GM18517 (cell line): ENCODE results near the gene DPP9.
"Not testable (repeated sequence)": the region's sequence is repeated elsewhere in the genome, so short reads cannot be mapped to it uniquely, and the experiment has no call there.

Experiments used
- ATAC-seq: cut with Tn5 transposase; IDR thresholded peaks from one replicate; pipeline ENCODE4 v1.9.1; 2021; ENCODE audit warnings: mild to moderate bottlenecking, moderate library complexity; ENCODE audit not compliant: unreplicated experiment

The DPP9 gene

DNA sequence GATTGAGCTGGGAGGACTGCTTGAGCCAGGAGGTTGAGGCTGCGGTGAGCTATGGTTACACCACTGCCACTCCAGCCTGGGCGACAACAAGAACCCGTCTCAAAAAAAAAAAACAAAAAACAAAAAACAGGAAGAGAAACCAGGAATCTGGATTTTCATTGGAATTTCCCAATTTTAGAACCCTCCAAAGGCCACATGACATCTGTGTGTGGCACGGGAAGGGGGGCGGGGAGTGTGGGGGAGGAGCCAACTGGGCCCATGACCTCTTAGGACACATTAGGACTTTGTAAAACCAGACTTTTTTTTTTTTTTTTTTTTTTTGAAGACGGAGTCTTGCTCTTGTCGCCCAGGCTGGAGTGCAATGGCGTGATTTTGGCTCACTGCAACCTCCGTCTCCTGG, 32.3 kb downstream of the DPP9 start:
- no peak for ATAC-seq

DNA sequence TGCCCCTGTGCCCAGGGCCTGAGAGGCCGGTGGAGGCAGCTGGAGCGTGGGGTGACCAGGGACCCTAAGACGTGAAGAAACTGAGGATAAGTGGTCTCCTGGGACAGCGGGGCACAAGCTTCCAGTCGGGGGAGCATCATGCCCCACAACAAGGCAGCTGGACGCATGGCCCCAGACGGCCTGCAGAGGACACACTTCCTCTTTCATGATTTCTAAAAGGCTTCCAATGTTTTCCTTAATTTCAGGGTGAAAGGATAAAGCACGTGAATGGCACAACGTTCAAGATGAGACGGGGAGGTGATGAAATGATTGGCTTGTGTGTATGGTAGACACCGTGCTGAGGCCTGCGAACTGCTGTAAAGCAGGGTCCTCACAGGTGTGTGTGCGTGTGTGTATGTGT, 33.3 kb downstream of the DPP9 start:
- ATAC-seq: no peak

DNA sequence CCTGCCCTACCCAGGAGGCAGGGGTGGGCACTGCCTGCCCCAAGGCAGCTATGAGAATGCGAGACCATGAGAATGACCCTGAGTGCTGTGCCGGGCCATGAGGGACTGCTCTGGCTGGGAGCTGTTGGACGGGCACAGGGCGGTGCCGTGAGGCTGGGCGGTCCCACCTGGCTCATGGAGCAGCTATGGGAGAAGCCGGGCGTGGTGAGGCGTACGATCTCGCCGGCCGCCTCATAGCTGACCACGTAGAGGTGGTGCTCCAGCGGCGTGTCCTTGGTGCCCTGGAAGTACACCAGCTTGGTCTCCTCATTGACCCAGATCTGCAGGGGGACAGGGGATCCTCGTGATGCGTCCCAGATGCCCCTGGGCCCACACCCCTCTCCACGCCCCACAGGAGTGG, 34.2 kb downstream of the DPP9 start:
- no peak for ATAC-seq

DNA sequence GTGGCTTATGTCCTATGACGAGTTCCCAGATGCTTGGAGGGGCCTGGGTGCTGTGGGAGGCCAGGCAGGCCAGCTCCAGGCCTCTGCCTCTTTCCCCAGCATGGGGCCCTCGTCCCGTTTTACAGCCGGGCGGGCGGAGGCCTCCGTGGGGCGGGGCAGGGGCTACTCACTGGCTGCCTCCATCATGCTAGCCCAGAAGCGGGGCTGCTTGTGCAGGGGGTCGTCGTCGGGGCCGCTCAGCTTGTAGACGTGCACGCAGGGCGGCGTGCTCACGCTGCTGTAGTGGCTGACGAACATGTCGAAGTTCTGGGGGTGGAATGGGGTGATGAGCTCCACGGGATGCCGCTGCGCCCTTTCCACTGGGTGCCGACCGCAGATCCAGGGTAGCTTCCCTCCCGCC, 35.1 kb downstream of the DPP9 start:
- no peak for ATAC-seq

DNA sequence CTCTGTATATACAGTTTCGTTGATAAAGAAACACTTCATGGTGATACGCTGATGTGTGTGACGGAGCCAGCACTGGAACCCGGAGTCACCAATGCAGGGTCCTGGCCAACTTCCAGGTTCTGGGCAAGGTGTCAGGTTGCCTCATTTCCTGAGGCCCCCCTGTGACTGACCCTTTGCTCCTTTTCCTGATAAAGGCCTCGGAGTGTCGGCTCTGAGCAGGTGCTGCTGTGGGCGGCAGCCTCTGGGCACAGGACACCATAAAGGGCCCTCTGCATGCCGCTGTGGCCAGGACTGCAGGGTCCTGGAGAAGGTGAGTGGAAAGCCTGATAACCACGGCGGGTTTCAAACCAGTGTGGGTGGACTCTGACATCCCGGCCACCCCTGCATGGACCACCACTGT, 36.2 kb downstream of the DPP9 start:
- no peak for ATAC-seq

DNA sequence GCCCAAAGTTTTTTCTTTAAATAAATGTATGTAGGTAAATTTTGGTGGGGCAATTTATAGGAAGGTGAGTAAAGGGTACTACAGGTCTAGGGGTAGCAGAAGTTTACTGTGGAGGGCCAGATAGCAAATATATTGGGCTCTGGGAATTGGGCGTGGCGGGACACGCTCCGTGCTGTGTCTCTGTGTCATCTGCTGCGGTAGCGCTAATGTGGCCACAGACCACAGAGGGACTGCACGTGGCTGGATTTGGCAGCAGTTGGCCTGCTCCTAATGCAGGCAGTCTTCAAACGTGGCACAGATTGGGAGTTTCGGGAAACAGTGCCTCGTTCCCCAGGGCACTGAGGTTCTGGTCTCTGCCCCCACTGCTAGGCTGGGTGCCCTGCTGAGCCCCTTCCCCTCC, 36.9 kb downstream of the DPP9 start:
- ATAC-seq: no peak

DNA sequence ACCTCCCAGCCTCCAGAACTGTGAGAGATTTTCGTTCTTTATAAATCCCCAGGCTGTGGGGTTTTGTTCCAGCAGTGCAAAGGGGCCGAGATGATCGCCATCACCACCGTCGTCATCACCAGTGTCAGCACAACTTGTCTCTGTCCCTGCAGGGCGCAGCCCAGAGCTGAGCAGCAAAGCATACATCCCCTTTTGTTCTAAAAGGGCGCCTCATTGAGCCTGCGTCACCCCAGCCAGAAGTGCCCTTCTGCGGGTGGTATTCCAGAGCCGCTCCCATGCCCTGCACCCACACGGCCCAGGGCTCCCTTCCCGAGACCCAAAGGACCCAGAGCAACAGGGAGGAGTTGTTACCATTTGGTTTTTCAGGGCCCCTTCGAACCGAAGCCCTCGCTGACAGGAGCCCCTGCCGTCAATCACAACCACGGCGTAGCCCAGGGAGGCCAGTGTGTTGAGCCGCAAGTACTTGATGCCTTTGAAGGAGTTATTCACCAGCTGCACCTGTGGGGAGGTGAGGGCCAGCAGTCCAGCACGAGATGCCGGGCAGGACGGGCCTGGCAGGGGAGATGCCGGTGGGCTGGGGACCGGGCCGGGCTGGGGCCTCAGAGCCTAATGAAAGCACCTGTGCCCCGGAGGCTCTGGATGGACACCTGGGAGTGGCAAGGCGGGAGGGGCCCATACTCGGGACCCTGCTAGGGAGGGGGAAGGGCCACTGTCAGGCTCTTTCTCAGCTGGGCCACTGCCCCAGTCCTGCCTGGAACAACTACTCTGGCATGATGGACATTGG, 39.1 kb downstream of the DPP9 start:
- ATAC-seq: no peak

DNA sequence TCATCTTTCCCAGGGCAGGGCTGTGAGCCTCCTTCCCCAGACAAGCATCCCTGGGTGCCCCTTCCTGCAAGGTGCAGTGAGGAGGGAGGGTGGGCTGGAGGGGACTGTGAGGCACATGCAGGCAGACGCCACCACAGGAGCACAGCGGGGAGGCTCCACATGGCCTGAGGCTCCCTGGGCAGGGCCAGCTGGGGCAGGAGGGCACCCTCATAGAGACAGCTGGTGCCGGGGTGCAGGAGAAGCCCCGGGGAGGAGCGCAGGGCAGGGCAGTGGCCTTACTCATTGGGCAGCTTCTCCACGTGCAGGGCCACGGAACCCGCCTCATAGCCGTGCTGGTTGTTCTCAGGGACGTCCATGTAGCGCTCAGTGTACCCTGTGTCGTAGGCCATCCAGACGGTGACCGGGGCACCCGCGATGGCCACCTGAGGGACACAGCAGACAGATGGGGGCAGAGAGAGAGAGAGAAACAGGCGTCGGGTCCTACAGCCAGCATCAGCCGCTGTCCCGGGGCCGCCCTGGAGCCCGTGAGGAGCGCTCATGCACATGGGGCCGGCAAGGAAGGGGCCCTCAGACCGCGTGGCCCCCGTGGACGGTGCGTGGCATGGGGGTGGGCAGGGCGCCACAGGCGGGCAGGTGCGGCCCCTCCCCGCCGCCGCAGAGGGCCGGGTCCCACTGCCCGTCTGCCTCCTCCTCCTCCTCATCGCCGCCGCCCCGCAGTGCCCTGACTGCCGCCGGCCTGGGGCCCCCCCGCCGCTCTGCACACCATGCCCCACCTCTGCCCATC, 41.0 kb downstream of the DPP9 start:
- no peak for ATAC-seq

DNA sequence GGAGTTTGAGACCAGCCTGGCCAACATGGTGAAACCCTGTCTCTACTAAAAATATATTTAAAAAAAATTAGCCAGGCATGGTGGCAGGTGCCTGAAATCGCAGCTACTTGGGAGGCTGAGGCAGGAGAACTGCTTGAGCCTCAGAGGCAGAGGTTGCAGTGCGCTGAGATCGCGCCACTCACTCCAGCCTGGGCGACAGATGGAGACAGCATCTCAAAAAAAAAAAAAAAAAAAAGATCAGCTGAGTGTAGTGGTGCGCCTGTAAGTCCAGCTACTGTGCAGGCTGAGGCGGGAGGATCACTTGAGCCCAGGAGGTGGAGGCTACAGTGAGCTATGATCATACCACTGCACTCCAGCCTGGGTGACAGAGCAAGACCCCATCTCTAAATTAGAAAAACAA, 43.6 kb downstream of the DPP9 start:
- not testable (repeated sequence) for ATAC-seq

DNA sequence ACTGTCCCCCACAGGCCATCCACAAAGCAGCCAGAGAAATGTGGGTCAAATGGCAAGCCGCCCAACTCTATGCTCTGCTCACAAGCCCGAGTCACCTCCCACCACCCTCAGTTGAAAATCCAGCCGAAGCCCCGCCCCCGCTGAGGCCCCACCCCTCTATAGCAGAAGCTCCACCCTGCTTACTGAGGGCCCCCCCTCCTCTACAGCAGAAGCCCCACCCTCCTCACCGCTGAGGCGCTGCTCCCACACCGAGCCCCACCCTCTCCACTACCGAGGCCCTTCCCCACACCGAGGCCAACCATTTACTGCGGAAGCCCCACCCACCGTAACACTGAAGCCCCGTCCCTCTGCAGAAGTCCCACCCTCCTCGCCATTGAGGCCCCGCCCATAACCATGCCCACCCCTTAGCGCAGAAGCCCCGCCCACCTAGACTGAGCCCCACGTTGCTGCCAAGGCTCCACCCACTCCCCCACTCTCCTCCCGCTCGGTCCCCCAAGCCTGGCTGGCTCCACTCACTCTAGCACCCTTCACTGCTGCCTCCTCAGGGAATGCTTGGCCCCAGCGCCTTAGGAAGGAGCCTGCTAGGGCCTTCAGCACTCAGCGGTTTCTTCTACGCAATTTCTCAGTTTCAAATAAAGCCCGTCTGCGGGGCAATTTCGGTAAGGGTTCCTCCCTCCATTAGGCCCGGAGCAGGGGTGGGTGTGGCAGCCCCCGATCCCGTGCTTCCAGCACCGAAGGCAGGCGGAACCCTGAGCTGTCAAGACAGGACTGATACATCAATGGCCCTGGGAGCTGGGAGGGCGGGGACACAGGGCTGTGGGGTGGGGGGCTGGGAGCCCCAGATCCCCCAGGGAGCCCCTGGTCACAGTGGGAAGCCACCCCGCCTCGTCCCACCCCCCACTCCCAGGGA, 44.5 kb downstream of the DPP9 start:
- no peak for ATAC-seq

DNA sequence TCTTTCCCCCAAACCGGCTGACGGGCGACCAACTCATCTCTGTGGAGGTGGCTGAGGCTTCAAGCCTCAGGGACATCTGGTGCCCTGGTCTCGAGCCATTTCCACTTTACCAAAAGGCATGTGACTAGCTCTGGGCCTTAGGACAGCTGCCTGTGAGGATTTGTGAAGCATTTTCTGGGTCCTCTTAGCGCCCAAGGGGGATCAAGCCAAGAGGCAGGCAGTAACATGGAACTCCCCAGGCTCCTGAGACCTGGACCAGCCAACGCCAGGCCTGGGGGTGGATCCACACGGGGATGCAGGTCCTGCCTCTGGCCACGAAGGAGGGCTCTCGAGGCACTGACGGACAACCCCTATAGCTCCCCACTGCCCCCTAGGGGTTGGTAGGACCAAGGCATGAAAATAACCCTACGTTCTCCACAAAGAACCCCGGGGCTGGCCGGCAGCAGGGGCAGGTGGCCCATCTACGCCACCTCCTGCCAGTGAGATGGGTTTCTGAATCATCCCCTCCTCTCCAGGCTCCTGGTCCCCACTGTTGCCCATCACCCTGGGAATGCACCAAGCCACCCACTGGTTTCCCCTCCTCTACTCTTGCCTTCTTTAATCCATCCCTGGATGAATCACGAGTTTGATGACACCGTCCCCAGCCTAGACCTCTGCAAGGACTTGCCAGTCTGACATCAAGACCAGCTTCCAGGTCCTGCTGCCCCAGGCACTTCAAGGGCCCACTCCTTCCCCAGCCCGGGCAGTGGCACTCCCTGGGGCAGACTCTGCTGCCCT, 46.5 kb downstream of the DPP9 start:
- ATAC-seq: no peak

DNA sequence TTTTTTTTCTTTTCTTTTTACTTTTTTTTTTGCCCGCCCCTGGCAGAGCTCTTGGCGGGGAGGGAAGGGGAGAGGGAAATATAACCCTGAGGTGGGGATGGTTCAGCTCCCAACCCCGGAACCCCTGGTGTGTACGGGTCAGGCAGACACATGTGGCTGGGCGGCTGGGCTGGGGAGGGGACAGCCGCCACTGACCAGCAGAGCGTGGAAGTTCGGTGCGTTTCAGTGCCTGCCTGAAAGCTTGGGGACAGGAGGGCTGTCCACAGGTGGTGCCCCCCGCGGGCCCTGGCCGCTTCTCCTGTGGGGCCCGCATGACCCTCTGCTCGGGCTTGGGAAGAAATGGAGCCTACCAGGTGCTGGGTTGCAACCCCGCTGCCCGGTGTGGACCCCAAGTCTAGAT, 48.3 kb downstream of the DPP9 start:
- no peak for ATAC-seq

DNA sequence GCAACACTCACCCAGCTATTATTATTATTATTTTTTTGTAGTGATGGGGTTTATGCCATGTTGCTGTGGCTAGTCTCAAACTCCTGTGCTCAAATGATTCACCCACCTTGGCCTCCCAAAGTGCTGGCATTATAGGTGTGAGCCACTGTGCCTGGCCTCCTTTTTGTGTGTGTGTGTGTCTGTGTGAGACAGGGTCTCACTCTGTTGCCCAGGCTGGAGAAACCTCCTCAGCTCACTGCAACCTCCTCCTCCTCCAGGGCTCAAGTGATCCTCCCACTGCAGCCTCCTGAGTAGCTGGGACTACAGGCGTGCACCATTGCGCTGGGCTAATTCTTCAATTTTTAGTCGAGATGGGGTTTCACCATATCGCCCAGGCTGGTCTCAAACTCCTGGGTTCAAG, 49.9 kb downstream of the DPP9 start:
- ATAC-seq: no peak

DNA sequence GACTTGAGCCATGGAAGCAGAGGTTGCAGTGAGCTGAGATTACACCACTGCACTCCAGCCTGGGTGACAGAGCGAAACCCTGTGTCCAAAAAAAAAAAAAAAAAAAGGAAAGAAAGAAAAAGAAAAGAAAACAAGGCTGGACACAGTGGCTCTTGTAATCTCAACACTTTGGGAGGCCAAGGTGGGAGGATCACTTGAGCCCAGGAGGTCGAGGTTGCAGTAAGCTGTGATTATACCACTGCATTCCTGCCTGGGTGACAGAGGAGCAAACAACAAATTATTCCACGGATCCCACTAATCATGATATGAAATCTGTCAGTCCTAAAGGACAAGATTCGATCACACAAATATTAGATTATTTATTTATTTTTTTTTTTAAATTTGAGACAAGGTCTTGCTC, 50.4 kb downstream of the DPP9 start:
- no peak for ATAC-seq

DNA sequence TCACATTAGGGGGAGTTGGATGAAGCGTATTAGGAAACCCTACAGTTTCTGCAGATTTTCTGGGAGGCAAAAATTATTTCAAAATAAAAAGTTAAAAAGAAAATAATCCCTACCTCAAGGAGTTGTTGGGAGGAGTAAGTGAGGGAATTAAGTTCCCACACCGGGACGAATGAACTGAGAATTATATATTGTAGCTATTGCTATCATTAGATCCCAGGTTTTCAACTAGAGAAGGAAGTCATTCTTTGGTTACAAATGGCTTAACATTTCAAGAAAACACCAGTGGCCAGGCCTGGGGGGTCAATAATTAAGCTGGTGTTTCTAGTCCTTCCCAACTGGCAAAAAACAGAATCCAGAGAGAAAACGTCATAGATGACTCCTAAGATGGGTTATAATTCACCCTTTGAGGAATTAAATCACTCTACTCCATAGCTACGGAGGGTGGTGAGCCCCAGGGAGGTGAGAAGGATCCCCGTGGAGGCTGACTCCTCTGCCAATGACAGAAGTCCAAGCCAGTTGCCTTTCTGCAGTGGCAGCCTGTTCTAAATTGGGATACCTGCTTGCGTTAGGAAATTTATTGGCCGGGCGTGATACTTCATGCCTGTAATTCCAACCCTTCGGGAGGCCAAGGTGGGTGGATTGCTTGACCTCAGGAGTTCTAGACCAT, 52.3 kb downstream of the DPP9 start:
- ATAC-seq: no peak

DNA sequence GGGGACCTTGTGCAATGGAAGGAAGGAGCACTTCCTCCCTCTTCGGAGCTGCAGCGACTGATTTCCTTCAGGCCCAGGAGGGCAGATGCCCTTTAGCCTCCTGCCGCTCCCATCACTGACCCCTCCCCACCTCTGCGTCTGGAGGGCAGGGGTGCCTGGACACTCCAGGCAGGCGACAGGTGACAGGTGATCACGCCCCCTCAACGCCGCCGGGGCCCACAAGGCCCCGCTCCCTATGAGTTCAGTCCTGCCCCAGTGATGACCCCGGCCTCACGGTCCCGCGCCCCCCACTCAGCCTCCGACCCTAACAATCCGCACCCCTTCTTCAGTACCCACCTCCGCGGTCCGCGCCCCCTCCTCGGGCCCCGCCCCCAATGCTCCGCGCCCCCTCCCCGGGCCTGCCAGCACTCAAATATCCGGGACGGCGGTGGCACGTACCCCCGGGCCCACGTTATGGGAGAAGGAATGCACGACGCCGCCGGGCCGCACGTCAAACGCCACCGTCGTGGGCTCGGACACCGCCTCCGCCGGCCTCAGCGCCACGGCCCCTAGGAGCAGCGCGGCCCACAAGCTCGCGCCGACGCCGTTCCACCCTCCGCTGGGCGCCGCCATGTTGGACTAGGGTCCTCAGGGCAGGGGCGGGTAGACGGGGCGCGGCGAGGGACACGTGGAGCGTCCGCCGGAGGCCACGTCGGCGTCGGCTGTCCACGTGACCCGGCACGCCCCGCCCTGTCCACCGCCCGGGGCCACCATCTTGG, 53.7 kb downstream of the DPP9 start, which contains the start of gene MYDGF:
Gene MYDGF, minus strand, starts transcription at position 620 of the 758 bp plus-strand sequence. Its CDS starts 8 bp downstream, at position 612.
- ATAC-seq: peak; percentile 67

DNA sequence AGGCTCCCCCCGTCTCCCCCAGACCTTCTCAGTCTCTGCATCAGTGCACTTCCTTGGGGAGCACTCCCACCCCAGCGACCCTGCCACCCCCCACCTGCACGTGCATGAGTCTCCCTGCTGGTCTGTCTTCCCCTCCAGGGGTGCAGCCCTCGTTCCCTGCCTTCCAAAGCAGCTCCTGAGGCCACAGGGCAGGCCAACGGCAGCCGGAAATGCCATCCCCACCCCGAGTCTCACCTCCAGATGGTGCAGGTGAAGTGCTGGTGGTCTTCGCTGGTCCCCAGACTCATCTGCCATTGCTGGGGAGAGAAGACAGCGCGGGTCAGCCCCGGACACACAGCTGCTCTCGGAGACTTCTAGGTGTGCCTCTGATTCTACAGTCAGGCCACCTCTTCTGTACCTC, 59.0 kb downstream of the DPP9 start:
- ATAC-seq: no peak

DNA sequence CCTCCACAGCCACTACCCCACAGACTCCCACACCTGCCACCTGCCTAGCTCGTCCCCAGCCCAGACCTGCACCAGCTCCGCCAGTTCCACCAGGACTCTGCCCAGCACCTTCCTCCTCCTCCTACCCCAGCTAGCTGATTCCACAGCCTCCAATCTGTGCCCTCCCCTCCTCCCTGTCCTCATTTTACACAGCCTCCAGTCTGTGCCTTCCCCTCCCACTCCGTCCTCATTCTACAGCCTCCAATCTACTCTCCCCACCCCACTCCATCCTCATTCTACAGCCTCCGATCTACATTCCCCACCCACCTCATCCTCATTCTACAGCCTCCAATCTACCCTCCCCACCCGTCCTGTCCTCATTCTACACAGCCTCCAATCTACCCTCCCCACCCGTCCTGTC, 60.8 kb downstream of the DPP9 start:
- ATAC-seq: no peak

DNA sequence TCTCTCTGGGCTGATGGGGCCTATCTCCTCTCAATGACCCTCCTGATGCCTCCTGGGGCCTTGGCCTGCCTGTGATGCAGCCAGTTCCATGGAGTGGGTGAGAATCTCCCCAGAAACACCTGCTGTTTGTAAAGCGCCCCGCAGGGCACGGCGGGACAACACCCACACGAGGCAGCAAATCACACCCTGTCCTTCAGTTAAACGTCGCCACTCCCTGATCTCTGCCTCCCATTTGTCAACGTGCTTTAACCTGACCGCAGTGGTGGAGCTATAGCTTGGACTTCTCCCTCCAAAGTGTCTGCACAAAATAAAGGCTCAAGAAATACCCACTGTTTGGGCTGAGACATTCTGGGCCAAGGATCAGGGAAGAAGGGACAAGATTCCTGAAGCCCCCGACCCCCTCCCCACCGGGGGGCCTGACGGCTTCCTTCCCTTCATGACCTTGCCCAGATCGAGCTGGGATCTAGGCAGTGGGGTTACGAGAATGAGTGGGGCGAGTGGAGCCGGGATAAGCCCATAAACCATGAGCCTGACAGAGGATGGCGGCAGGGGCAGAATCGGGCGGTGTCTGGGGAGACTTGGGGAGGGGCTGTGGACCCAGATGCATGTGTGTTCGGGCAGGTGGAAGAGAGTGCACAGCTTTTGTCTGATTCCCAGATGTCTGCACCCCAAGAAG, 61.5 kb downstream of the DPP9 start:
- no peak for ATAC-seq
